ENCODE results near the gene P4HB. TPM values are rescaled to one million over a fixed set of nuclear protein-coding genes. Genes with fewer than 3 reads are reported as not detected.

P4HB gene
- total RNA-seq, 1 donor from 2014 or later = 792 TPM

- peaks cover 27% of the 10 kb centered on the region for H3K36me3 Mint-ChIP-seq (ENCODE audit: unreplicated experiment)
Measured at GRCh38 chr17:81844887-81845286, 15.4 kb downstream of the P4HB start.

DNA sequence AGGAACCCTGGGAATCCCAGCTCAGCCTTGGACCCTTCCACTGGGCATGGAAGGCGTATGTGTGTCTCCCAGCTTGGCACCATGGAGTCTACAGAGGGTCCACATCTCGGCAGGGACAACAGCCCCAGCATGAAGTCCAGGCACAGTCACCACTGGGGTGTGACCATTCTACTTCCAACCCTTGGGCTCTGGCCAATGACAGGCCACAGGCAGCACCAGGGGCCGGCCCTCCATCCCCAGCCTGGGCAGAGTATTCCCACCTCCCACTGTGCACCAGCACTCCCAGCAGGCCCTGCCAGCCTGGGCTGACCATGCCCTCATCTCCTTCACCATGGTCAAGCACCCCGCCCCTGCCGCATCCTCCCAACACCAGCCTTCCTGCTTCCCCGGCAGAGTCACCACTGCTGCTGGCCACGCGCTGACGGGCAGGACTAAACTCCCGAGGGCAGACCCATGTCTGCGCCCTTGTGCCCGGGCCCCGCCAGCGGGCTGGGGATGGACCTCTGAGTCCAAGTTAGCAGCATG is 15.9 kb downstream of the P4HB start:
- peak; percentile 83 for DNase-seq (ENCODE audit: extremely low spot score, unreplicated experiment)
- Mint-ChIP-seq H3K4me3 (ENCODE audit: unreplicated experiment) (no peak overlapping the region), H3K27ac (ENCODE audit: unreplicated experiment) (peak overlapping the region; percentile 18), H3K36me3 (ENCODE audit: unreplicated experiment) (peaks cover 27% of the 10 kb centered on the region), H3K27me3 (ENCODE audit: unreplicated experiment) (no peaks in the 10 kb centered on the region), H3K4me1 (ENCODE audit: unreplicated experiment) (no peaks in the 10 kb centered on the region), H3K9me3 (ENCODE audit: unreplicated experiment) (no peaks in the 10 kb centered on the region)
- TF ChIP-seq, protein P1, sequence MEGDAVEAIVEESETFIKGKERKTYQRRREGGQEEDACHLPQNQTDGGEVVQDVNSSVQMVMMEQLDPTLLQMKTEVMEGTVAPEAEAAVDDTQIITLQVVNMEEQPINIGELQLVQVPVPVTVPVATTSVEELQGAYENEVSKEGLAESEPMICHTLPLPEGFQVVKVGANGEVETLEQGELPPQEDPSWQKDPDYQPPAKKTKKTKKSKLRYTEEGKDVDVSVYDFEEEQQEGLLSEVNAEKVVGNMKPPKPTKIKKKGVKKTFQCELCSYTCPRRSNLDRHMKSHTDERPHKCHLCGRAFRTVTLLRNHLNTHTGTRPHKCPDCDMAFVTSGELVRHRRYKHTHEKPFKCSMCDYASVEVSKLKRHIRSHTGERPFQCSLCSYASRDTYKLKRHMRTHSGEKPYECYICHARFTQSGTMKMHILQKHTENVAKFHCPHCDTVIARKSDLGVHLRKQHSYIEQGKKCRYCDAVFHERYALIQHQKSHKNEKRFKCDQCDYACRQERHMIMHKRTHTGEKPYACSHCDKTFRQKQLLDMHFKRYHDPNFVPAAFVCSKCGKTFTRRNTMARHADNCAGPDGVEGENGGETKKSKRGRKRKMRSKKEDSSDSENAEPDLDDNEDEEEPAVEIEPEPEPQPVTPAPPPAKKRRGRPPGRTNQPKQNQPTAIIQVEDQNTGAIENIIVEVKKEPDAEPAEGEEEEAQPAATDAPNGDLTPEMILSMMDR (IDR thresholded peaks at IDR 0.05) = no peak

More at GRCh38 chr17:81844887-81845286, 15.4 kb downstream of the P4HB start:
- Mint-ChIP-seq H3K4me1 (ENCODE audit: unreplicated experiment) (no peaks in the 10 kb centered on the region), H3K4me3 (ENCODE audit: unreplicated experiment) (no peak overlapping the region), H3K27me3 (ENCODE audit: unreplicated experiment) (no peaks in the 10 kb centered on the region), H3K27ac (ENCODE audit: unreplicated experiment) (no peak overlapping the region), H3K9me3 (ENCODE audit: unreplicated experiment) (no peaks in the 10 kb centered on the region)
- DNase-seq (ENCODE audit: extremely low spot score, unreplicated experiment) = peak; percentile 79
- TF ChIP-seq, protein P1 (IDR thresholded peaks at IDR 0.05) = no peak

- Mint-ChIP-seq H3K27me3 (ENCODE audit: unreplicated experiment) (no peaks in the 10 kb centered on the region), H3K4me3 (ENCODE audit: unreplicated experiment) (no peak overlapping the region), H3K36me3 (ENCODE audit: unreplicated experiment) (peaks cover 27% of the 10 kb centered on the region), H3K27ac (ENCODE audit: unreplicated experiment) (no peak overlapping the region), H3K4me1 (ENCODE audit: unreplicated experiment) (no peaks in the 10 kb centered on the region), H3K9me3 (ENCODE audit: unreplicated experiment) (no peaks in the 10 kb centered on the region)
- DNase-seq (ENCODE audit: extremely low spot score, unreplicated experiment) = peak; percentile 82
- TF ChIP-seq, protein P1 (IDR thresholded peaks at IDR 0.05) = no peak
Measured at GRCh38 chr17:81843713-81844326, 16.5 kb downstream of the P4HB start.

- Mint-ChIP-seq H3K4me3 (ENCODE audit: unreplicated experiment) (no peak overlapping the region), H3K9me3 (ENCODE audit: unreplicated experiment) (no peaks in the 10 kb centered on the region), H3K36me3 (ENCODE audit: unreplicated experiment) (peaks cover 25% of the 10 kb centered on the region), H3K27me3 (ENCODE audit: unreplicated experiment) (no peaks in the 10 kb centered on the region), H3K27ac (ENCODE audit: unreplicated experiment) (no peak overlapping the region), H3K4me1 (ENCODE audit: unreplicated experiment) (no peaks in the 10 kb centered on the region)
- TF ChIP-seq, protein P1 (IDR thresholded peaks at IDR 0.05) = no peak
- DNase-seq (ENCODE audit: extremely low spot score, unreplicated experiment) = peak; percentile 82
Measured at GRCh38 chr17:81842725-81843504, 17.4 kb downstream of the P4HB start.

DNA sequence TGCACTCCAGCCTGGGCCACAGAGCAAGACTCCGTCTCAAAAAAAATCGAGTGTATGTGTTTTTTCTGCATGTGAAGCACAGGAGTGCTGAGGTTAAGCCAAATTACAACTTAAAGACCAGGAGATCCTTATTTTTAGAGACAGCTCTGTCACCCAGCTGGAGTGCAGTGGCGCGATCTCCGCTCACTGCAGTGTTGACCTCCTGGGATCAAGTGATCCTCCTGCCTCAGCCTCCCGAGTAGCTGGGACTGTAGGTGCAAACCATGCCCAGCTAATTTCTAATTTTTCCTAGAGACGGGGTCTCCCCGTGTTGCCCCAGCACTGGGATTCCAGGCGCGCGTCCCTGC is 18.0 kb downstream of the P4HB start:
- DNase-seq (ENCODE audit: extremely low spot score, unreplicated experiment) = no peak
- Mint-ChIP-seq H3K27ac (ENCODE audit: unreplicated experiment) (no peak overlapping the region), H3K36me3 (ENCODE audit: unreplicated experiment) (peaks cover 22% of the 10 kb centered on the region)

More for the DNA sequence above, 18.0 kb downstream of the P4HB start:
- no peaks in the 10 kb centered on the region for H3K27me3 Mint-ChIP-seq (ENCODE audit: unreplicated experiment)
- no peaks in the 10 kb centered on the region for H3K9me3 Mint-ChIP-seq (ENCODE audit: unreplicated experiment)
- TF ChIP-seq, protein P1 (IDR thresholded peaks at IDR 0.05) = no peak
- no peaks in the 10 kb centered on the region for H3K4me1 Mint-ChIP-seq (ENCODE audit: unreplicated experiment)
- no peak overlapping the region for H3K4me3 Mint-ChIP-seq (ENCODE audit: unreplicated experiment)
